DND-41 (cell line): ENCODE data around the gene TEDC2.

Experiments
- ATAC-seq: fragments of 200-7000 bp; cut with Tn5 transposase; 3 replicates; pipeline ENCODE4 v1.9.1; 2021; ENCODE audit warnings: low read depth; ENCODE audit not compliant: insufficient read depth
- DNase-seq: peaks from one replicate; pipeline ENCODE4 v3.0.0-alpha.2; 2020
- H2AFZ ChIP-seq: 2 replicates; pipeline ENCODE4 v1.6.0; 2012; ENCODE audit warnings: low read depth, low read length
- H3K27ac ChIP-seq: 2 replicates; pipeline ENCODE4 v1.5.1; 2012; ENCODE audit warnings: low read length, inconsistent platforms
- H3K27me3 ChIP-seq: fragments of 200-600 bp; sonication (generic); 2 replicates; pipeline ENCODE4 v1.6.0; 2012; ENCODE audit warnings: low read length, mild to moderate bottlenecking, inconsistent platforms; ENCODE audit not compliant: insufficient read depth, poor library complexity
- H3K36me3 ChIP-seq: 2 replicates; pipeline ENCODE4 v1.5.1; 2012; ENCODE audit warnings: low read length, inconsistent platforms; ENCODE audit not compliant: insufficient read depth
- H3K4me1 ChIP-seq: 2 replicates; pipeline ENCODE4 v1.5.1; 2012; ENCODE audit warnings: mild to moderate bottlenecking, low read length; ENCODE audit not compliant: insufficient read depth
- H3K4me2 ChIP-seq: 2 replicates; pipeline ENCODE4 v1.6.0; 2012; ENCODE audit warnings: mild to moderate bottlenecking, moderate library complexity, low read length, inconsistent platforms; ENCODE audit not compliant: insufficient read depth
- H3K4me3 ChIP-seq, 2 experiments: fragments of 200-600 bp in 1 of 2; shearing (Covaris generic) in 1 of 2; 2 replicates each; pipeline ENCODE4 v1.5.1; 2012 to 2016; ENCODE audit warnings: inconsistent platforms in 2 of 2, low read length in 2 of 2, mild to moderate bottlenecking in 2 of 2, low read depth in 1 of 2, moderate library complexity in 1 of 2
- H3K79me2 ChIP-seq: 2 replicates; pipeline ENCODE4 v1.6.0; 2012; ENCODE audit warnings: low read length, inconsistent platforms; ENCODE audit not compliant: insufficient read depth
- H3K9ac ChIP-seq: 2 replicates; pipeline ENCODE4 v1.6.0; 2012; ENCODE audit warnings: low read depth, mild to moderate bottlenecking, inconsistent platforms, low read length, moderate library complexity
- H3K9me3 ChIP-seq: 2 replicates; pipeline ENCODE4 v1.5.1; 2012; ENCODE audit warnings: low read length, moderate library complexity, mild to moderate bottlenecking, inconsistent platforms; ENCODE audit not compliant: insufficient read depth, severe bottlenecking
- H4K20me1 ChIP-seq: 2 replicates; pipeline ENCODE4 v1.6.0; 2012; ENCODE audit warnings: low read length; ENCODE audit not compliant: insufficient read depth
- EZH2 ChIP-seq: IDR thresholded peaks from 3 replicates; pipeline ENCODE4 v1.6.1; 2012; ENCODE audit warnings: borderline replicate concordance, low read depth, mild to moderate bottlenecking, moderate library complexity, low read length, inconsistent platforms; ENCODE audit not compliant: severe bottlenecking
- TF ChIP-seq, protein P1 (sequence below): IDR thresholded peaks from 2 replicates; pipeline ENCODE4 v1.5.1; 2012; ENCODE audit warnings: borderline replicate concordance, low read length, moderate library complexity, mild to moderate bottlenecking; ENCODE audit not compliant: poor library complexity, severe bottlenecking; ENCODE audit errors: extremely low read depth

The TEDC2 gene

GRCh38 chr16:2452650-2453049 lies 7.3 kb upstream of the TEDC2 start:
- peaks cover 16% of the 10 kb centered on the region; the same call in 1 of the 2 replicates for H3K79me2 ChIP-seq
- H3K4me2 ChIP-seq: no peak overlapping the region
- H4K20me1 ChIP-seq: peaks cover 60% of the 10 kb centered on the region
- H2AFZ ChIP-seq: no peak overlapping the region
- ATAC-seq: no peak
- no peak overlapping the region for H3K9ac ChIP-seq
- no peaks in the 10 kb centered on the region for H3K9me3 ChIP-seq
- no peaks in the 10 kb centered on the region for H3K4me1 ChIP-seq
- no peak overlapping the region for H3K4me3 ChIP-seq
- TF ChIP-seq, protein P1, sequence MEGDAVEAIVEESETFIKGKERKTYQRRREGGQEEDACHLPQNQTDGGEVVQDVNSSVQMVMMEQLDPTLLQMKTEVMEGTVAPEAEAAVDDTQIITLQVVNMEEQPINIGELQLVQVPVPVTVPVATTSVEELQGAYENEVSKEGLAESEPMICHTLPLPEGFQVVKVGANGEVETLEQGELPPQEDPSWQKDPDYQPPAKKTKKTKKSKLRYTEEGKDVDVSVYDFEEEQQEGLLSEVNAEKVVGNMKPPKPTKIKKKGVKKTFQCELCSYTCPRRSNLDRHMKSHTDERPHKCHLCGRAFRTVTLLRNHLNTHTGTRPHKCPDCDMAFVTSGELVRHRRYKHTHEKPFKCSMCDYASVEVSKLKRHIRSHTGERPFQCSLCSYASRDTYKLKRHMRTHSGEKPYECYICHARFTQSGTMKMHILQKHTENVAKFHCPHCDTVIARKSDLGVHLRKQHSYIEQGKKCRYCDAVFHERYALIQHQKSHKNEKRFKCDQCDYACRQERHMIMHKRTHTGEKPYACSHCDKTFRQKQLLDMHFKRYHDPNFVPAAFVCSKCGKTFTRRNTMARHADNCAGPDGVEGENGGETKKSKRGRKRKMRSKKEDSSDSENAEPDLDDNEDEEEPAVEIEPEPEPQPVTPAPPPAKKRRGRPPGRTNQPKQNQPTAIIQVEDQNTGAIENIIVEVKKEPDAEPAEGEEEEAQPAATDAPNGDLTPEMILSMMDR: no peak
- no peak for TF ChIP-seq EZH2
- H3K27ac ChIP-seq: no peak overlapping the region
- H3K36me3 ChIP-seq: peaks cover 98% of the 10 kb centered on the region
- no peak for DNase-seq
- H3K27me3 ChIP-seq: no peaks in the 10 kb centered on the region

GRCh38 chr16:2455081-2455845 lies 4.6 kb upstream of the TEDC2 start:
- DNase-seq (no peak), ATAC-seq (no peak)
- Histone ChIP-seq H3K79me2 (peaks cover 8% of the 10 kb centered on the region), H3K9me3 (no peaks in the 10 kb centered on the region), H3K36me3 (peaks cover 83% of the 10 kb centered on the region), H3K27ac (no peak overlapping the region), H3K4me1 (peaks cover 19% of the 10 kb centered on the region), H3K9ac (no peak overlapping the region), H3K4me3 (no peak overlapping the region), H3K27me3 (no peaks in the 10 kb centered on the region), H4K20me1 (peaks cover 50% of the 10 kb centered on the region), H3K4me2 (no peak overlapping the region), H2AFZ (no peak overlapping the region)
- TF ChIP-seq, protein P1: no peak
- TF ChIP-seq EZH2: no peak

DNA sequence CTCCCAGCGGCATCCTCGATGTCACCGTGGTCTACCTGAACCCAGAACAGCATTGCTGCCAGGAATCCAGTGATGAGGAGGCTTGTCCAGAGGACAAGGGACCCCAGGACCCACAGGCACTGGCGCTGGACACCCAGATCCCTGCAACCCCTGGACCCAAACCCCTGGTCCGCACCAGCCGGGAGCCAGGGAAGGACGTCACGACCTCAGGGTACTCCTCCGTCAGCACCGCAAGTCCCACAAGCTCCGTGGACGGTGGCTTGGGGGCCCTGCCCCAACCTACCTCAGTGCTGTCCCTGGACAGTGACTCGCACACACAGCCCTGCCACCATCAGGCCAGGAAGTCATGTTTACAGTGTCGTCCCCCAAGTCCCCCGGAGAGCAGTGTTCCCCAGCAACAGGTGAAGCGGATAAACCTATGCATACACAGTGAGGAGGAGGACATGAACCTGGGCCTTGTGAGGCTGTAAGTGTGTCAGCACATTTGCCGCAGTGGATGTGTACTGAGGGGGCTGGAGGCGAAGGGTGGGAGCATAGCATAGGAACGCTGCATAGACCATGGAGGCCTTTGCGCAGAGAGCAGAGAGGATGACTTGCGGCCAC lies 3.3 kb upstream of the TEDC2 start:
- Histone ChIP-seq H2AFZ (no peak overlapping the region), H3K27ac (no peak overlapping the region), H3K4me2 (no peak overlapping the region), H3K9ac (no peak overlapping the region), H3K9me3 (no peaks in the 10 kb centered on the region), H4K20me1 (peaks cover 50% of the 10 kb centered on the region), H3K79me2 (peaks cover 22% of the 10 kb centered on the region), H3K4me1 (peaks cover 32% of the 10 kb centered on the region), H3K4me3 (no peak overlapping the region), H3K36me3 (peaks cover 77% of the 10 kb centered on the region), H3K27me3 (no peaks in the 10 kb centered on the region)
- DNase-seq (no peak), ATAC-seq (no peak)
- TF ChIP-seq, protein P1: no peak
- TF ChIP-seq EZH2: no peak
